ENCODE results near the gene MRPL10.
"Not testable (repeated sequence)": the region's sequence is repeated elsewhere in the genome, so short reads cannot be mapped to it uniquely, and the experiment has no call there.

MRPL10 gene

DNA sequence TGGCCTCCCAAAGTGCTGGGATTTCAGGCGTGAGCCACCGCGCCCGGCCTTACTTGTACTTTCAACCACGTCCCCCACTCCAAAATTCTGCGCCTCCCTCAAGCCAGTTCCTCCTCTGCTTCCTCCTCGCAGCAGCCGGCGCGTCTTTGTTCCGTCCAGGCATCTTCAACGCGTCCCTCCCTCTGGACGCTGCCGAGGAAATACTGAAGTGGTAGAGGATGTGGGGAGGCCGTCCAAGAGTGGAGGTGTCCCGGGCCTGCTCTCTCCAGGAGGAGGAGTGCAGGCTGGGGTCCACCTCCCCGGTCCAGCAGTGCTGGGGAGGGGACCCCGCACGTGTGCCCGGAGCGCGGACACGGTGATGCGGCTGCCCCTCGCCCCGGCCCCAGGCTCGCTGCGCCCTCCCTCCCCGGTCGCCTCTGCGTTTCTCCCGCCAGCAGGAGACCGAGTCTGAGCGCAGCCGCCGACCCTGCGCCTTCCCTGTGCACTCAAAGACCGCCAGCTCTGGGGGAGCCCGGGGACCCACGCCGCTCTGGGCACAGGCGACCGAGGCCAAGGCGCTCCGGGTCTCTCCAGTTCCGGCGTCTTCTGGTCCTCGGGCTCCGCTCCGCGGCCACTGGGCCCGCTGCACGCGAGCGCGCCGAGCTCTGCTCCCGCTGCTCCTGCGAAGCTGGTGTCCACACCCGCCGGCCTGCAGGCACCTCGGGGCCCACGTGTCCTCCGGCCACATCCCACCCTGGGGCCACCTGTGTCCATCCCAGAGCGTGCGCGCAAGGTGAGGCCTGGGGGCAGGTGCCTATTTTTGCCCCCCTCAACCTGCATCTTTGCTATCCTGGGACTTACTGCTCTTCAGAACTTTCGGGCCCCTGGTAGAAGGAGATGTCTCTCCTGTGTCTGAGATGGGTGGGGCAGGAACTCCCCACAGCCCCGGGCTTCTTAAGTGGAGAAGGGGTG, 41.5 kb downstream of the MRPL10 start:
- peak; percentile 32 for DNase-seq (ENCODE audit: low read depth)

DNA sequence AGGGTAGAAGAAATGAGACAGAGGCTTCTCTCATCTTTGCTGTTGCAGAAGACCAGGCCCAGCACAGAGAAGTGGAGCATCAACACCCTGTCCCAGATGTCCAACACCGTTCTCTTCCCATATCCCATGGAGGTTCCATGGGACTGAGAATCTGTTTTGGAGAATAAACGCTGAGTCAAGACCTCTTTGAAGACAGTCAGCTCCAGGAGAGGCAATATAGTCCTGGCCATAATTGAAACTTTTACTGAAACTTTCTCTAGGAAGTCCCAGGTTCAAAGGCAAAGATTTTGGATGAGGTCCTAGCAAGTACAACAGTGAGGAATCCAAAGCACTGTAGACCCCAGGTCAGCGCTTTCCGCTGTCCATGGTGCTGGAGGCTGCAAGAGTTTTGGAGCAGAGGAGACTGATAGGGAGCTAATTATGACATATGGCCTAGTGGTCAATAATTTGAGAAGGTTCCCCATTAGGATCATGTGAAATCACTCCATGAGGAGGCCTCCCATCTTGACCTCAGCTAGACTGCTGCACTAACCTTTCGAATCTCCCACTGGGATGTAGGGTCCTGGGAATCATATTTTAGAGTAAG, 45.7 kb downstream of the MRPL10 start:
- DNase-seq (ENCODE audit: low read depth): no peak

DNA sequence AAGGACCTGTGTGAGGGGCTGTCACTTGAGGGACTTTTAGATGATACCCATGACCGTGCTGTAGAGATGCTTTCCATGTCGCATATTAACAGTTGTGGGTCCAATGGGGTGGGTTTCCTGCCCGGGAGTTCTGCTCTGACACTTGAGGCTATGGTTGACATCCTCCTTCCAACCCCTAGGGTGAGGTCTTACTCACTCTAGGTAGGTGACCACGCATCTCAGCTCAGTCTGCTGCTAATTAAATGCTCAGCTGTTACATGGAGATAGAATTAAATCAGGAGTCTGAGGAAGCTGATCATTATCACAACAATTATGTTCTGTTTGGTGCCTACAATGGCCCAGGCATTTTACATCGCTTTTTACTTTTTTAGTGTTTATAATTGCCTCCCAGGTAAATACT, 49.9 kb downstream of the MRPL10 start:
- DNase-seq (ENCODE audit: low read depth): no peak

DNA sequence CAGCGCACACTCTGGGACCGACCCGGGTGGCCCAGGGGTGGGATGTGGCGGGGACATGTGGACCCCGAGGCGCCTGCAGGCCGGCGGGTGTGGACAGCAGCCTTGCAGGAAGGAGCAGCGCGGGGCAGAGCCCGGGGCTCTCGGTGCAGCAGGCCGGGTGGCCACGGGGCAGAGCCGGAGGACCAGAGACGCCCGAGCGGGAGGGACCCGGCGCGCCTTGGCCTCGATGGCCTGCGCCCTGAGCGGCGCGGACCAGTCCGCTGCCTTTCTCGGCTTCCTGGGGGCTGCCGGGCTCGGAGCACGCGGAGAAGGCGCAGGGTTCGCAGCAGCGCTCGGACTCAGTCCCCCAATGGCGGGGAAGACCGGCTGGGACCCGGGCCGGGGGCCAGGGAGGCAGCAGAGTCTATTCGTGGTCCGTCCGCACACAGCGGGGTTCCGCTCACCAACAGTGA, 53.1 kb downstream of the MRPL10 start:
- no peak for DNase-seq (ENCODE audit: low read depth)

GRCh38 chr17:47776330-47777197, 54.8 kb downstream of the MRPL10 start:
- DNase-seq (ENCODE audit: low read depth): peak; percentile 17

- DNase-seq (ENCODE audit: low read depth): no peak
Observed at GRCh38 chr17:47774987-47775580, 56.3 kb downstream of the MRPL10 start.

DNA sequence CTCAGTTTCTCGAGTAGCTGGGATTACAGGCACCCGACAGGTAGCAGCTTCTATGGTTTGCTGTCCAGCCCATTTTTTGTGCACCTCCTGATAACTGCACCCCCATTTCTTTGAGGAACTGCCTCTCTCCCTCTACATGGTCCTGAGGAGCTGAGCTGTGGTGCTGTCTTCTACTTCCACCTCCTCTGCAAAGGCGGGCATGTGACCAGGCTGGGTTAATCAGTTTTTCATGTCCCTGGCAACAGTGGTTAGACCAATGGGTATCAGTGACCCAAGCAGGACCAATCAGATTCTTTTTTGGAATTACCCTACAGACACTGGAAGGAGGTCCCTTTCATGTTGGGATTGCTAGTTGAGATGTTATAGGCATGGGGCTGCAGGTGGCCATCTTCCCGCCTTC, 57.0 kb downstream of the MRPL10 start:
- no peak for DNase-seq (ENCODE audit: low read depth)

DNA sequence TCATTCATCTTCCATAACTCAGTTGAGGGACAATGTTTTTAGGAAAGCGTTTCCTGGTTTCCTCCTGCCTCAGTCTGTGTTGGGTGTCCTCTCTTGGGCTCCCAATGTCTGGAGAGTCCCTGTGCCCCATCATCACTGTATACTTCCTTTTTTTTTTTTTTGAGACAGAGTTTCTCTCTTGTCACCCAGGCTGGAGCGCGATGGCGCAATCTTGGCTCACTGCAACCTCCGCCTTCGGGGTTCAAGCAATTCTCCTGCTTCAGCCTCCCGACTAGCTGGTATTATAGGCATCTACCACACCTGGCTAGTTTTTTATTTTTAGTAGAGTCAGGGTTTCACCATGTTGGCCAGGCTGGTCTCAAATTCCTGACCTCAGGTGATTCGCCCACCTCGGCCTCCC, 57.7 kb downstream of the MRPL10 start:
- not testable (repeated sequence) for DNase-seq (ENCODE audit: low read depth)

All from activated gamma-delta T cell treated with anti-CD3 and anti-CD28 coated beads, Interleukin-2, amount 50 U/mL, for 16 hours (primary cell).